Measurements from ENCODE around the gene ROBO2.

The ROBO2 gene

DNA sequence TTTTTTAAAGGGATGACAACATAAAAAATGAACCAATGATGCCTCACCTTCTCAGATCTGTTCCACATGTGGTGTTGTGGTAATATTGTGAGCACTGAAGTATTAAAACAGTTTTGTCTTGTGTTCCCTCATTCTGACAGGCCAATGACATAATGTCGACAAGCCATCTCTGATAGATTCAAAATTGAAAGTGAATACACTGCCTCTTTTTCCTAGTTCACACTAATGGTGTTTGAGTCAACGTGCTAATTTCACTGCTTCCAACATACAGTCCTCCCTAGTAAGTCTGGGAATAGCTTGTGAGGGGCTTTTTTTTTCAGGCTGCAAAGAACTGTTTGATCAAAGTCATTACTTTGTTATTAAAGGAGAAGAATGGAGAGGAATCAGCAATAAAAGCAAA, 82.8 kb downstream of the ROBO2 start:
- DNase-seq (ENCODE audit: low read depth) = no peak

DNA sequence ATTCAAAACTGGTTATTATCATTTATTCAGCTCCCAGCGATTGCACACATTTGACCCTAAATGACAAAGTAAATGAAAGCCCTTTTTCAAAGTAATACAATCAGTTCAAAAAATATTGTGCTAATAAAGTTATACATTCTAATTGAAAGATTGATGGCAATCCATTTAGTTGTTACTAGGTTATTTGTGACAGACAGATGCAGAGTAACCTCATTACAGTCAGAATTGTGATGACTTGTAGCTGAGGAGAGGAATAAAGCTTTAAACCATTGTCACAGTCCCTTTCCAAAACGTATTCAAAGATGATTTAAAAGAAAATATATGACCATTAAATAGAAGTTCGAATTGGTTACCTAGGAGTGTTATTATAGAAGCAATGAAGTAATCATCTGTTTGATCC, 86.1 kb downstream of the ROBO2 start:
- no peak for DNase-seq (ENCODE audit: low read depth)

DNA sequence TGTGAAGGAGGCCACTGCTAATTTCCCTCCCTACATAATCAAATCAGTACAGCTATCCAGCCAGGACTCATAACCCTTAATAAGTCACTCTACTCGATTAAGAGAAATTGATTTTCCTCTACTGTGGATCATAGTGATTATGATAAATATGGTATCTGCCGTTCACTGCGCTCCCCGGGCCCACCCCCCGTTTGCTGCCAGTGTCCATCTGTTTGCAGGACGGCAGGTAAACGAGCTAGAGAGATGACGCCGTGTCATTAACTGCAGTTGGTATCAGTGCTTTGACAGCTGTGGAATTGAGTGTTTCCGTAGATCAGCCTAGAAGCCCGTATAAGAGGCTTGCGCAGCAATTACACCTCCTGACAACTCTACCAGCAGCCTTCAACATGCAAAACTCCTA, 94.9 kb downstream of the ROBO2 start:
- DNase-seq (ENCODE audit: low read depth) = no peak

DNA sequence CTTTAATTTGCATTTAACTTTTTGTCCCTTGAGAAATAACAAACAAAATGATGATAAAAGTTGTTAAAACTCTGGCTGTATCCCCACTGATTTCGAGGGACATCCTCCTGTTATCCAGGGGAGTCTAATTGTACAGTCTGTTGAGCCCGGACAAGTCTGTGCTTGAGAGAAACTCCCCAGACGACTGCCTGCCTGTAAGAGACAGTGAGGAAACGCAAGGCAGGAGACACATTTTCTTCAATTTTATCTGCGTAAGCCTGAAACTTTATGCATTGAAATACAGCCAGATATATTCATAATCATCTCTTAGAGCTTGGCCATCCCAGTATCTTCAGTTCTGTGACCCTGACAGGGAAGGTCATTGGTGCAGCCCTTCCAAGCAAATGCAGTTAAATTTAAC, 97.7 kb downstream of the ROBO2 start:
- no peak for DNase-seq (ENCODE audit: low read depth)

DNA sequence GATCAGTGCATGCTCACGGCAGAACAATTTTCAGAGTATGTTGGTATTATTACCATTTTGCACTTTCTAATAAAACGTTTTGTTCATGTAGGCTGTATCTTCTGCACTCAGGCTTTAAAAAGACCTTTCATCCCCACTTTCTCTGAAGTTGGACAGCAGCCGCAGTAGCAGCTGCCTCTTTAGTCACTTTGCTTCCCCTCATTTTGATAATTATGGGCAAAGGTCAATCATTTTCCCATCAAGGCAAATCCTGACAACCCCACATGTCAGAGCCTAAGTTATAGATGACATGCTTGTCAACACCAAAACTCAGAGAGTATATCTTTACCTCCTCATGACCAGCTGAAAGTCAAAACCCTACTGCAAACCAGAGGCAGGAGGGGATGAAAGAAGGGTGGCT, 99.7 kb downstream of the ROBO2 start:
- DNase-seq (ENCODE audit: low read depth) = no peak

DNA sequence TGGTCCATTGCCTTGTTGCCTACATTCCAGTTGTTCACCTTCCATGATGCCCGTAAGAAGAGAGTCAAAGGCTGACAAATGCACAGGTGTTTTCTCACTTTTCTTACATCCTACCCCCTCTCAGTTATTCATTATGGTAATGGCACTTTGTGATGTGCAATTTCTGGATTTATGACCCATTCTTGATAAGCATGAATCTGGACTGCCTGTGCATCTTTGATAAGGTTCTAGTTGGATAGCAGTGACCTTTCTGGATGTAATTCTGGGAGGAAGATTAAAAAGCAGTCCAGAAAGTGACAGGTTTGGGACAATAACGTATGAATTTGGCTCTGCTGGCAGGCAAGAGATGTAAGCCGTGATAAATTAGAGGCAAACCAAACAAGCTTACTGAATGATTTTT, 101.5 kb downstream of the ROBO2 start:
- no peak for DNase-seq (ENCODE audit: low read depth)

DNA sequence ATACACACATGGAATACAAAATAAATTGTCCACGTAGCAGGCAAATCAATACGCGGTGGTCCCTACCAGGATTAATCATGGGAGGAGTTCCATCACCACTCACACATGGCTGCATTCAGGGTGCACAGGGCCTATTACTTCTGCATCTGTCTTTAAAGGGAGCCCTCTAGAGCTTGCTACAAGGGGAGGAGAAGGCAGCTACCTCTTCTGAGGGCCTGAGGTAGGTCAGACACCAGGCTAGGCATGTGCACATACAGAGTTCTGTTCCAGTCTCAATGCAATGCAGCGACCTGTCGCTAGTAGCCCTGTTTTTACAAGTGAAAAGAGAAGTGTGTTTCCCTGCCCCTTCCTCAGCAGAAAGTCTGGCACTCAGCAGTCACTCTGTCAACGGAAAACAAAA, 102.7 kb downstream of the ROBO2 start:
- DNase-seq (ENCODE audit: low read depth) = no peak

DNA sequence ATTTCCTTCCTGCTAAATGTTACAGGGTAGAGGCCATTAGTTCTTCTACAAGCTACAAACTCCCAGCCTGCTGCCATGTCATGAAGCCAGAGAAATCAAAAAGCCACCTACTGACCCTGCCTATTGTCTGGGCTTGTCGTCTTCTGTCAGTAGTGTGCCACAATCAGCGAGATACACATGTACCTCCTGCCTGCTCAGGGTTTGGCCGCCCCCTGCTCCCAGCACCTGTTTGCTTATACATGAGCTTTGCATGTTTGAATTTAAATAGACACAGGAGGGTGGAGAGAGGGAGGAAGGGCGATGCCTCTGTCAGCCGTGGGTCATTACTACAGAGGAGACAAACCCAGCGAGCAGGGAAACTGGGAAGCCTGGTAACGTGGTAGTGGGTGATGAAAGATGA, 106.1 kb downstream of the ROBO2 start:
- no peak for DNase-seq (ENCODE audit: low read depth)

DNA sequence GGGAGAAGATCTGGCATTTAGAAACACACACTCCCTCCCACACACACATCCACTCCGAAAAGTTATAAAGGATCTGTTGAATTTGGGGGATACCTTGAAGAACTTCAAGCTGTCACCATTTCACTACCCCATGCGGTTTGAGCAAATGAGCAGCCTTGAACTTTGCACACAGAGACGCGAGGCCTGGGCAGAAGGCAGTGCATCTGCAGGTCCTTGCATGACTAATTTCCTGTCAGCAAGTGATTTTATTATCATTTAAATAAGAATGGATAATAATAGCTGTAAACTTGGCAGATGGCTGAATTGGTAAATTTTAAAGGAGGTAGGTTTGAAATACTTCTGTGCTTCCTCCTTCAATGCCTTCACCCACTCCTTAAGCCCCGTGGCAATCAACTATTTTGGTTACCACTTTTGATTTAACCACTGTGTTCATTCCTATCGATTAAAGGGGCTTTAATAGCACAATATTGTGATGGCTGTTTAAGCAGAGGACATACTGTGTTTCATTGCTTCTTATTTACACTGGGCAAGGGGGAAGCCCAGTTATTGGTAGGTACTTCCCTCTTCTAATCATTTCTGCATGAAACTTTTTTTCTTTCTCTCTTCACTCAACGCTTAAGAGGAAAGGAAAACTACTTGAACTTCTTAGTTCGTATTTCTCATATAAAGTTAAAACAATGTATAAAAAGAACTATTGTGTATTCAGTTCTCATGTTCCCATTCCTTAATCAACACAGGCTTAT, 108.1 kb downstream of the ROBO2 start:
- DNase-seq (ENCODE audit: low read depth) = no peak

DNA sequence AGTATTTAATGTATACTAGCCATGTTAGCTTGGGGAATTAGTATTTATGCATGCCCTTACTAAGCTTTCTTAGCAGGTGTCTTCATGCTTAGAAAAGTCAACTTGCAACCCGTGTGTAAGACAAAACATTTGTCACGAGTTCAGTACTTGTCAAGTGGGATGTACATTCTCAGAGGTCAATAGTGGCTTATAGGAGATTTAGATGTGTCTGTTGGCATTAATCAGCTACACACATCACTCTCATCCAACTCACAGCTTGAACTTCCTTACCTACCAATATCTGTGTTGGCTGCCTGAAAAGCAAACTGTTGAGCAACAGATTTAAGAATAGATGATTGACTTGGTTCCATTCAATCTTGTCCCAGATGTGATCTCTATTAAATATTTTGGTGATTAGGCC, 109.5 kb downstream of the ROBO2 start:
- no peak for DNase-seq (ENCODE audit: low read depth)

DNA sequence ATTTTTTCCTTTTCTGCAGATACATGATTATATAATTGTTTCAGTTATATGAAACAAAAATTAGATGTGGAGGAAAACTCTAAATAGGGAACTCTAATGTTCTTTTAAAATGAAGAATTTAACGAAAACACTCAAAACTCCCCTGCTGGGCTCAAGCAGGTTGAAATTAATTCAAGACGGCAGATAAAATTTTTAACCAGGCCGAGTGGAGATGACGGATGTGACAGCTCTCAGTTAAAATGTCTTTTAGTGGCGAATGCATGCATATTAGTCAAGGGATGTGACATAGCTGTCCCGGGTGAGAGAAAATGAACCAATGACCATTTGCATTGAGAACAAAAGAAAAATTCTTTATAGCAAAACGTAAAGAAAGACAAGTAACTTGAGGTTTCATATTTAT, 110.1 kb downstream of the ROBO2 start:
- no peak for DNase-seq (ENCODE audit: low read depth)

DNA sequence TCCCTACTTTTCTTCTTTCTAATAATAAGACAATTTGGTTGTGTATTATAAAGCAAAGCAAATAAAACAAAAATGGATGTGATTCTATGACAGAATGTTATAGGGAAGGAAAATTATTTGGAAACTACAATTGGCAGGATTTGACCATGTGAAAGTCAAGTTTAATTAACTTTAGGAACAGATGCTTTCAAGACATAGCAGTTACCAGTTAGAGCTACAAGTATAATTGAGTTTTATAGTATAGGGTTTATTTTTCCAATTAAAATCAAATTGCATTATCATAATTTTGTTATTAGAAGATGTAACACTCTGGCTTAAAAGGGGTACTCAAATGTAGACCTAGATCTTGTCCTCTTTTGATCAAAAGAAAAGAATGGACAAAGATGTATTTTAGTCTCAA, 110.9 kb downstream of the ROBO2 start:
- DNase-seq (ENCODE audit: low read depth) = no peak

DNA sequence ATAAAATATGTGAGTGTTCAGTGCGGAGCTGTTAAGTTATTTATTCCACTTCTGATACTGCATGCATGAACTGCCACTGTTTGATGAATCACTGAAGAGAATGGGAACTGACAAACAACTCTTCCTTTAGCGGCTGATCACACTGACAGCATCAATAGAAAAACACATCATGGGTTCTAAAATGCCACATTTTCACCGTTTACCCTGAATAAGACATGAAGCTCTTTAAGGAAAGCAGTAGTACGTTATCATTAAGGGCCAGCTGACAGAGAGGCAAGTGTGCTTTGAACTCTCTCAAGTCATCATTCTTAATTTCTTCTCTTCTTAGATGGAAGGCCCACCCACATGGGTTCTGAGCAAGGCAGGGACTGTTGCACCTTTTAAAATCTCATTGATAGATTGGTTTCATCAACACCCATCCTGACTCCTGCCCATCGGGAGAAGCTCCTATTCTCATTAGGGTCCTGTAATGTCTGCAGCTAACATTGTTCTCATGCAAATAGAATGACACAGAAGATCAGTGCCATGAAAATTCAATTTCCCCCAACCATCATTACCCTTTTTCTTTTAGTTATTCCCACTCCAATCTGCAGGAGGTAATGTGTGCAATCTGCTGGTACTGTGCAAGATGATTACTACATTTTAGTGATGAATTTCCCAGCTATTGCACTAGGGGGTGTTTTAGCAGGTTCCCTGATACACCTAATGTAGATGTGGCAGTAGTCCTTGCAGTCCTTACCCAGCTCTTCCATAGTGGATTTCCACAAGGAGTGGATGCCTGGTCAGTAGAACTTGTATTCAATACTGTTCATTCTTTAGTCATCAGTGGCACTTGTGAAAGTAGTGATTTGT, 119.1 kb downstream of the ROBO2 start:
- DNase-seq (ENCODE audit: low read depth) = no peak

DNA sequence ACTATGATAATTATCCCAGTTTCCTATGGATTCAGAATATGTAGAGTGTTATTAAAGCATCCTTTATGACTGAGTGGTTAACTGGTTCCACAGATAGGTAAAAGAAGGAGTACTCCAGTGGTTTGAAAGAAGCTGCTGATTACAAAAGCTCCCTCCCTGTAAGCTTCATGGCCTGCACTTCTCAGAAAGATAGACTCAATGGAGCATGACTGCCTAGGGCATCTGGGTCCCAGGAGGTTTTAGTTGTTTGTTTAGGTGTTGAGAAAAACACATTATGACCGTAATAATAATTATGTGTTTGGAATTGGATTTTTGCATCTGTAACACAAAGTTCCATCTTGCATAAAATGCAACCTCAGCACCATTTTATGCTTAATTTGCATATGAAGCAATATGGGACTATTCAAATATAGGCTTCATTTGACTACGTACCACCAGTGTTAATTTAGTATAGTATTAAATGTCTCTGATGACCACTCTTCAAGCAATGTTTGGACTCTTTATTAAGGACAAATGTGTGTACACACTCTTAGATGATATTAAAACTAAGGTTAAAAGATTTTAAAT, 121.1 kb downstream of the ROBO2 start:
- no peak for DNase-seq (ENCODE audit: low read depth)

DNA sequence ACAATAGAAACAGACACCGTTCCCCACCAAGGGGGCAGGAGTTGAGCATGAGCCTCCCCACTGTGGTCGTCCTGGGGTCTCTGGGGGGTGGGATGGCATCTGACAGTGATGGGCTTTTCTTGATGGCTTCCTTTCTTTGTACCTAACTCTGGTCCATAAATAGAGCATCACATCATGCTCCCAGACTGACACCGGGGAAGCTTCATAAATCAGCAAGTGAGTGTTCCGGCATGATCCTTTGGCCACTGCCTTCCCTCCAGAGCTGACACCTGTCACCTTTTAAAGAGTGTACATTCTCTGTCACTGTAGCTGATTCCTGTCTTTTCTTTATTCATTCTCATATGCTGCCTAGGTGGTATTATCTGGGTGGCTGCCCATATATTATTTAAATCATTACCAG, 129.9 kb downstream of the ROBO2 start:
- DNase-seq (ENCODE audit: low read depth) = no peak

DNA sequence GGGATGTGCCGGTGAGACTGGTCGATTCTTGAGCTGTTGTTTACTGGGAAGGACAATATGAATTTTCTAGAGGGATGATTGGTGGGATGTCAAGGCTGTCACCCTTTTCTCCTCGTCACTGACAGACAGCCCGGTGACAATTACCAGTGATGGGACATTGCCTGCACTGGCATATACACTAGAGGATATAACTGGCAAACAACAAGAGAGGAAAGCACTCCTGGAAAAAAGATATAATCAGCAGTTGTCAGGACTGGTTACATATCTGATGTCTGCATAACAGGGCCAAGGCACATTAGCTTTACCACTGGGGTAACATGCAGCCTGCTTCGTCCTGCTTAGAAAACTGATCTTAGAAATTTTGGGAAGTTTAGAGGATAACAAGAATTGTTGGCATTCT, 131.1 kb downstream of the ROBO2 start:
- DNase-seq (ENCODE audit: low read depth) = no peak

DNA sequence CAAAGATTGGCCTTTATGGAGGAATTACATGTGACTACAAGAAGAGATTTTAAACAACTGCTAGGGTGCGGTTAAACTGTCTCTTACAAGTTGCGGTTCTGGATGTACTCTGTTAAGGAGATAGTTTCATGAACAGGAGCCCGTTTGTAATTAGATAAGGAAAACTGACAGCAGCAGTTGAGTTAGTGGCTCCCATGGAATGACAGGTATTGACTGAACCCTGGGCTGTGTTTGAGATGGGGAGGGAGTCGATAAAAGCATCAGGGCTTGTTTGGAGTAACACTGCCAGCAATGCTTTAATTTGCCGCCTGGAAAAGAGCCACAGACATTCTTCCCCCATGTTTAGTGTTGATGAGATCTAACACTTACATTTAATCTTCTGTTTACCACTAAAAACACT, 139.9 kb downstream of the ROBO2 start:
- DNase-seq (ENCODE audit: low read depth) = no peak

DNA sequence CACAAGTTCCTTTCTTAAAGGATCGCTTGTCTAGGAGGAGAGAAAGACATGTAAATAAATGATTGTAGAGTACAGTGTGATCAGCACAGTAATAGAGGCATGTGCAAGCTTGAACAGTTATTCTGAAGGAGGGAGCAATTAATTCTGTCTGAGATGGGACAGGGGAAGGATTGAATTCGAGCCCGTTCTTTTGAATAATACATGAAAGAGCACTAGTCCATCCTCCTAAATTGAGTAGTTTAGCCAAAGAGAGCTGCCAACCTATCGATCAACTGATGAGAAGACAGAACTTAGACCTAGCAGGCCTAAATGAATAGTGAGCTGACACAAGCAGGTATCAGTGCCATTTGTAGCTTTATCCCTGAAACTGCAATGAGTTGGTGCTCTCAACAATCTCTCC, 142.4 kb downstream of the ROBO2 start:
- no peak for DNase-seq (ENCODE audit: low read depth)

DNA sequence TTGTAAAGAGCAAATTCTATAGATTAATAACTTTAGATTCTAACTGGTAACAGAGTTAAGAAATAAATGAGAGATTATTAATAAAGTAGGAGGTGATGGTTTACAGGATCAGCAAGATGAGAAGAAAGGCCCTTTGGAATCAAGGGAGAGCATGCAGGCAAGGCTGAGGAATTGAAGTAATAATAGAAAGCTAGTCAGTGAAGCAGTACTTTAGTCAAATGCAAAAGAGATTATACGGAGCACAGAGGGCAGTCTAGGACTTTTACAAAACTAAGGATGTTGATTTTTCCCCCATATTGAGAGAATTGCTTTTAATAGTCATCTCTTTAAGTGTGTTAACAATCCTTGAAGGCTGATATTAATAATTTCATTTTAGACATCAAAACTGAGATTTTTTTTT, 146.4 kb downstream of the ROBO2 start:
- no peak for DNase-seq (ENCODE audit: low read depth)

DNA sequence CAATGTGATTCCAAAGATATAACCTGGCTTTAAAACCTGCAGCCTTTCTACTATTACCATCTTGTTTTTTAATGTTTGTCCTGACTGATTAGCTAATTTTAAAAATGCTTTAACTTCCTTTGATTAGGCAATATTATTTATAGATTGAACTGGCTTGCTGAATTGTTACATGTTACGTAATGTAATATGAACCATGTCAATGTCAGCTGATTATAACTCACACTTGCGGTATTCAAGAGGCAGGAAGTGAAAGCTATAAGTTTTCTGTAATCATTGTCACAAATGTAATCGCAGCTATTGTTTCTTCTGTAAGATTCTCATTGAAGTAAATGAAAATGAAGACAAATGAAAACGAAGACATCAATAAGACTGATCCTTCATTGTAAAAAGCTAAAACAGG, 146.8 kb downstream of the ROBO2 start:
- no peak for DNase-seq (ENCODE audit: low read depth)

DNA sequence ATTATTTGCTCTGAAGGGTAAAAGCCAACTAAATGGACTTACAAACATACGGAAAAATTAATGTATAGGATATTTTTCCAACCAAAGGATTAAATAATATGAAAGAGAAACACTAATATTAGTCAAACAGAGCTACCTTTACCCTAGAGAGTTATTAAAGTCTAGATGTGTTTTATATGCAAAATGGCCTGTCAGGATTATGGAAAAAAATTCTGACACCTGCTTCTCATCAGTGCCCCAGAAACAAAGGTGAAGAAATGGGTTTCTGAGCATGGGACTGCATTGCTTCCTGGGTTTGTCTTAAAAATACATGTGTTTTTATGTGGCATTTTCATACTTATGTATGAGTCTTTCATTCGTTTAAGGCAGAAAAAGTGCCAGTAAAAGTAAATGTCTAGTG, 148.3 kb downstream of the ROBO2 start:
- DNase-seq (ENCODE audit: low read depth) = no peak

DNA sequence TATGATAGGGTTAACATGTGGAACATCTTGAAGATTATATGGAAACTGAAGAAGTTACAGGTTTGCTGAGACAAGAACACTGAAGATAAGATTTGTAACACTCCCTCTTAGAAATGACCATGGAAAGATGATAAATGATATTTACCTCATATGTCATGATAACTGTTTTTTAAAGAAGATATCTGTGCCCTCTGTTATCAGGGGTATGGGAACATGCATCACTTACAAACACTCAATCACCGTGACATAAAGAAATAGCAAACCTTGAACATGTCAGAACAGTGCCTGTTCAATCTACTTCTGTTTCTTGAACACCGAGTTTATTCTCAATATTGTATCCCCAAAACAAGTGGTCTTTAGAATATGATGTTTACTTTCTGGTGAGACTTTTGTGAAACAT, 149.4 kb downstream of the ROBO2 start:
- DNase-seq (ENCODE audit: low read depth) = no peak

DNA sequence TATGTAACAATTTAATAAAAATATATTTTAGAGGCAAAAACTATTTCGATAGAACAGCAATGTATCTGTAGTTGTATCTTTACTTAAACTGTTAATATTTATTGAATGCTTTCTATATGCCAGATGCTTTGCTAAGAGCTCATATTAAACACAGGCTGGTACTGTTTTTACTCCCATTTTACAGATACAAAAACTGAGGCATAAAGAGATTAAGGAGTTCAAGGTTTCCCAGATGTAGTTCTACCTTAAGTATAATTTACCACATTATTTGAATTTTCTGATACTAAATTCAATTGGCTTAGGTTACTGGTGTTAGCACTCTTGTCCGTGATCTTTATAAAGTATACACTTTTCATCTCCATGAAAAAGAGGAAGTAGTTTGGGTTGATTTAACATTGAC, 149.8 kb downstream of the ROBO2 start:
- DNase-seq (ENCODE audit: low read depth) = no peak

Data from stimulated activated CD8-positive, alpha-beta memory T cell treated with anti-CD3 and anti-CD28 coated beads, Interleukin-15, amount 100 ng/mL, for 1 hour (primary cell).